ENCODE data around the gene TBC1D16. TPM values are rescaled to one million over a fixed set of nuclear protein-coding genes. Genes with fewer than 3 reads are reported as not detected.

TBC1D16 gene
- total RNA-seq, 2 experiments from 2014 or later = 8.8 to 9.0 TPM

Other genes with a start within 250 kb of the TBC1D16 start
- gene CBX8, start 238.8 kb downstream of the TBC1D16 start, total RNA-seq = 1 to 10 TPM; 3.5 to 4.1 TPM
- 10 to 100 TPM; 18.2 to 18.6 TPM for gene CBX4, start 196.4 kb downstream of the TBC1D16 start, total RNA-seq
- 1 to 10 TPM; 1.2 to 1.3 TPM for gene CCDC40, start 770 bp upstream of the TBC1D16 start, total RNA-seq
- 10 to 100 TPM; 39.3 to 43.9 TPM for gene GAA, start 65.7 kb upstream of the TBC1D16 start, total RNA-seq
- 100 to 1,000 TPM; 192 to 197 TPM for gene EIF4A3, start 111.3 kb upstream of the TBC1D16 start, total RNA-seq
- not detected for gene CARD14, start 134.2 kb upstream of the TBC1D16 start, total RNA-seq
- gene SGSH, start 184.5 kb upstream of the TBC1D16 start, total RNA-seq = 1 to 10 TPM; 7.0 to 8.2 TPM
- gene SLC26A11, start 184.6 kb upstream of the TBC1D16 start, total RNA-seq = 1 to 10 TPM; 1.7 to 2.3 TPM
- 100 to 1,000 TPM; 109 TPM for gene RNF213, start 225.0 kb upstream of the TBC1D16 start, total RNA-seq

All from activated naive CD8-positive, alpha-beta T cell treated with anti-CD3 and anti-CD28 coated beads for 36 hours (primary cell).